ENCODE results near the gene SNX5. TPM values are rescaled to one million over a fixed set of nuclear protein-coding genes. Genes with fewer than 3 reads are reported as not detected.

SNX5 gene
- total and polyA plus RNA-seq, 2 of the 13 experiments (the other 11 are each of a cell fraction or from before 2014, with no cell fraction given), result 664 to 1,040 TPM

DNA sequence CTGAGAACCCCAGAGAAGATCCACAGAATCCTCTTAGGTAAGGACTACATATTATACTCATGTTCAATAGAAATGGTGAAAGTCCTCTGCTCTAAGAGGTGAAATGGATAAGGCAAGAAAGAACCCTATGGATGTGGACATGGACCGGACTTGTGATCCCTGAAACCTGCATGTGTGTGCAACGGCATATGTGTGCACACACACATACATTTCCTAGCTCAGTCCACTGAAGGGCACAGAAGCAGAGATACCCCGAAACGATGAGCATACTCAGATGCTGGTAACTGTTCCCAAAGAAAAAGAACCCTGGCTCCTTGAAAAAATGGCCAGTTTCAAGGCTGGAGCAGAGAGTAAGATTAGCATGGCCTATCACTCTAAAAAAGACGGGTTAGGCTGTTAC is 22.6 kb downstream of the SNX5 start (continued):
- TF ChIP-seq KDM5A (IDR thresholded peaks at IDR 0.05; ENCODE audit: borderline replicate concordance, low read length) (no peak), POLR2A (IDR thresholded peaks at IDR 0.05; ENCODE audit: insufficient read depth in 1 of 2, low read depth in 2 of 2, low read length in 2 of 2) (peak; percentile 24 to 32; a peak in 1 of 4 replicates), ZBTB7B (CRISPR knock-in tag; IDR thresholded peaks at IDR 0.05) (no peak), RORA (CRISPR knock-in tag; IDR thresholded peaks at IDR 0.05) (no peak), ZFP36L2 (CRISPR knock-in tag; IDR thresholded peaks at IDR 0.05) (no peak), ZNF251 (CRISPR knock-in tag; IDR thresholded peaks at IDR 0.05) (no peak), KLF12 (CRISPR knock-in tag; IDR thresholded peaks at IDR 0.05; ENCODE audit: borderline replicate concordance) (no peak), ZMYM2 (CRISPR knock-in tag; IDR thresholded peaks at IDR 0.05) (no peak), POLR2G (IDR thresholded peaks at IDR 0.05; ENCODE audit: low read depth, low read length) (peak; percentile 61; the same call in 1 of the 2 replicates), ZNF354B (CRISPR knock-in tag; IDR thresholded peaks at IDR 0.05) (no peak), SIX4 (CRISPR knock-in tag; IDR thresholded peaks at IDR 0.05) (no peak), ZBTB21 (CRISPR knock-in tag; IDR thresholded peaks at IDR 0.05) (no peak), RARG (CRISPR knock-in tag; IDR thresholded peaks at IDR 0.05; ENCODE audit: low read depth) (no peak), RBM22 (optimal IDR thresholded peaks at IDR 0.05; ENCODE audit: low read length) (peak; percentile 91), MBD4 (IDR thresholded peaks at IDR 0.05; ENCODE audit: borderline replicate concordance, low read length) (0 out of 2 replicates have a peak, but pooled peaks have one; percentile 18), ZNF724P (CRISPR knock-in tag; IDR thresholded peaks at IDR 0.05; ENCODE audit: borderline replicate concordance) (no peak), ZNF30 (CRISPR knock-in tag; IDR thresholded peaks at IDR 0.05) (no peak), CREM (IDR thresholded peaks at IDR 0.05) (no peak), CREM (CRISPR knock-in tag; IDR thresholded peaks at IDR 0.05) (no peak)
- TF ChIP-seq, protein P1, sequence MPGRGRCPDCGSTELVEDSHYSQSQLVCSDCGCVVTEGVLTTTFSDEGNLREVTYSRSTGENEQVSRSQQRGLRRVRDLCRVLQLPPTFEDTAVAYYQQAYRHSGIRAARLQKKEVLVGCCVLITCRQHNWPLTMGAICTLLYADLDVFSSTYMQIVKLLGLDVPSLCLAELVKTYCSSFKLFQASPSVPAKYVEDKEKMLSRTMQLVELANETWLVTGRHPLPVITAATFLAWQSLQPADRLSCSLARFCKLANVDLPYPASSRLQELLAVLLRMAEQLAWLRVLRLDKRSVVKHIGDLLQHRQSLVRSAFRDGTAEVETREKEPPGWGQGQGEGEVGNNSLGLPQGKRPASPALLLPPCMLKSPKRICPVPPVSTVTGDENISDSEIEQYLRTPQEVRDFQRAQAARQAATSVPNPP (CRISPR knock-in tag; IDR thresholded peaks at IDR 0.05), result 0 out of 2 replicates have a peak, but pooled peaks have one; percentile 29
